Measurements from ENCODE around the gene TMEM87B. TPM values are rescaled to one million over a fixed set of nuclear protein-coding genes. Genes with fewer than 3 reads are reported as not detected.

TMEM87B gene
- total RNA-seq, 2 donors from 2014 or later = 26.1 to 35.3 TPM

- no peak overlapping the region for H3K27ac ChIP-seq
- H3K27me3 ChIP-seq (replicated peaks; ENCODE audit: insufficient read depth) = no peaks in the 10 kb centered on the region
- ATAC-seq (ENCODE audit: insufficient number of reproducible peaks, low FRiP score, low read depth) (no peak), DNase-seq (ENCODE audit: low spot score) (no peak)
- H3K4me1 ChIP-seq (ENCODE audit: control insufficient read depth in 1 of 2, low read depth in 2 of 2) = peaks cover 11 to 15% of the 10 kb centered on the region in 2 donors
- H3K4me3 ChIP-seq = no peak overlapping the region
- no peaks in the 10 kb centered on the region for H3K36me3 ChIP-seq
- peaks cover 8% of the 10 kb centered on the region for H3K9me3 ChIP-seq
- no peak for TF ChIP-seq CTCF (IDR thresholded peaks at IDR 0.05)
Measured at GRCh38 chr2:112045446-112046014, 9.5 kb upstream of the TMEM87B start.

GRCh38 chr2:112046231-112046630 is 8.8 kb upstream of the TMEM87B start:
- H3K27me3 ChIP-seq (replicated peaks; ENCODE audit: insufficient read depth) = no peaks in the 10 kb centered on the region
- peaks cover 11 to 15% of the 10 kb centered on the region in 2 donors for H3K4me1 ChIP-seq (ENCODE audit: control insufficient read depth in 1 of 2, low read depth in 2 of 2)
- peaks cover 8% of the 10 kb centered on the region for H3K9me3 ChIP-seq
- no peak overlapping the region for H3K4me3 ChIP-seq
- H3K27ac ChIP-seq = no peak overlapping the region
- TF ChIP-seq CTCF (IDR thresholded peaks at IDR 0.05) = no peak
- DNase-seq (ENCODE audit: low spot score) = no peak
- H3K36me3 ChIP-seq = no peaks in the 10 kb centered on the region
- ATAC-seq (ENCODE audit: insufficient number of reproducible peaks, low FRiP score, low read depth) = no peak

- Histone ChIP-seq H3K4me1 (ENCODE audit: control insufficient read depth in 1 of 2, low read depth in 2 of 2) (peaks cover 11 to 15% of the 10 kb centered on the region in 2 donors), H3K4me3 (no peak overlapping the region), H3K9me3 (peaks cover 8% of the 10 kb centered on the region), H3K27me3 (replicated peaks; ENCODE audit: insufficient read depth) (no peaks in the 10 kb centered on the region), H3K27ac (peak overlapping the region; percentile 3 to 52), H3K36me3 (no peaks in the 10 kb centered on the region)
- TF ChIP-seq CTCF (IDR thresholded peaks at IDR 0.05) = no peak
- DNase-seq (ENCODE audit: low spot score) (no peak), ATAC-seq (ENCODE audit: insufficient number of reproducible peaks, low FRiP score, low read depth) (peak; percentile 45)
Measured at GRCh38 chr2:112047537-112048235, 7.4 kb upstream of the TMEM87B start.

- ATAC-seq (ENCODE audit: insufficient number of reproducible peaks, low FRiP score, low read depth) = no peak
Measured at GRCh38 chr2:112048236-112048592, 6.9 kb upstream of the TMEM87B start.

More at GRCh38 chr2:112048236-112048592, 6.9 kb upstream of the TMEM87B start:
- Histone ChIP-seq H3K4me3 (no peak overlapping the region), H3K4me1 (ENCODE audit: control insufficient read depth in 1 of 2, low read depth in 2 of 2) (peaks cover 11 to 18% of the 10 kb centered on the region in 2 donors), H3K36me3 (no peaks in the 10 kb centered on the region), H3K9me3 (peaks cover 8% of the 10 kb centered on the region), H3K27ac (peak overlapping the region; percentile 3 to 52), H3K27me3 (replicated peaks; ENCODE audit: insufficient read depth) (no peaks in the 10 kb centered on the region)
- no peak for TF ChIP-seq CTCF (IDR thresholded peaks at IDR 0.05)
- DNase-seq (ENCODE audit: low spot score) = no peak

Measured in thoracic aorta (tissue), 2 donors.